IPS DF 19.7 (cell line): ENCODE measurements around the gene ZNF445.
"Not testable (repeated sequence)": the region's sequence is repeated elsewhere in the genome, so short reads cannot be mapped to it uniquely, and the experiment has no call there.

Source experiments
- DNase-seq: peaks from one replicate; pipeline ENCODE4 v3.0.0-alpha.2; 2013; ENCODE audit warnings: low read depth, low spot score

ZNF445 gene

DNA sequence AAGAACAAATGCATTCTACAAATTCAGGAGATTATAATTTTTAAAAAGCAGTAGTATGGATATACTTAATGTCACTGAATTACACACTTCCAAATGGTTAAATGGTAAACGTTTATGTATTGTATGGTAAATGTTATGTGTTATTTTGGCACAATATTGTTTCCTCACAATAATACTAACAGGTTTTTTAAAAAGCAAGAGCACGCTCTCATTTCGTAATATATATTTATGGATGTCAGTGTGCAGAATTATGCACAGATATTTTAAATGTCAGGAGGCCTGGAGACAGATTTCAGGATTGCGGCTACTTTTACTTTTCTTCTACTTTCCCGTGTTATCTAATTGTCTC, 533 bp downstream of the ZNF445 start:
- DNase-seq: no peak

- DNase-seq: no peak
These were observed 1.3 kb downstream of the ZNF445 start for GRCh38 chr3:44476181-44476611.

GRCh38 chr3:44474886-44475285, 2.6 kb downstream of the ZNF445 start:
- DNase-seq: not testable (repeated sequence)

- no peak for DNase-seq
These were observed 7.0 kb downstream of the ZNF445 start for GRCh38 chr3:44470430-44470829.

DNA sequence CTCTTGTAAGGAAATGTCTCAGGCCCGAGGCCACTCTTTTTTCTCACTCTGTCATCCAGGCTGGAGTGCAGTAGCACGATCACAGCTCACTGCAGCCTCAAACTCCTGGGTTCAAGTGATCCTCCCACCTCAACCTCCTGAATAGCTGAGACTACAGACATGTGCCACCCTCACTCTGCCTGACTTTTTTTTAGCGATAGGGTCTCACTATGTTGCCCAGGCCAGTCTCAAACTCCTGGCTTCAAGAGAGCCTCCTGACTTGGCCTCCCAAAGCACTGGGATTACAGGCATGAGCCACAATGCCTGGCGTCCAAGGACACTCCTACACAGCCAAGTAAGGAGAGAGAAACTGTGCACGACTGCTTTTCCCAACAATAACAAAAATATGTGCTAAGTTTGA, 7.6 kb downstream of the ZNF445 start:
- DNase-seq: no peak

DNA sequence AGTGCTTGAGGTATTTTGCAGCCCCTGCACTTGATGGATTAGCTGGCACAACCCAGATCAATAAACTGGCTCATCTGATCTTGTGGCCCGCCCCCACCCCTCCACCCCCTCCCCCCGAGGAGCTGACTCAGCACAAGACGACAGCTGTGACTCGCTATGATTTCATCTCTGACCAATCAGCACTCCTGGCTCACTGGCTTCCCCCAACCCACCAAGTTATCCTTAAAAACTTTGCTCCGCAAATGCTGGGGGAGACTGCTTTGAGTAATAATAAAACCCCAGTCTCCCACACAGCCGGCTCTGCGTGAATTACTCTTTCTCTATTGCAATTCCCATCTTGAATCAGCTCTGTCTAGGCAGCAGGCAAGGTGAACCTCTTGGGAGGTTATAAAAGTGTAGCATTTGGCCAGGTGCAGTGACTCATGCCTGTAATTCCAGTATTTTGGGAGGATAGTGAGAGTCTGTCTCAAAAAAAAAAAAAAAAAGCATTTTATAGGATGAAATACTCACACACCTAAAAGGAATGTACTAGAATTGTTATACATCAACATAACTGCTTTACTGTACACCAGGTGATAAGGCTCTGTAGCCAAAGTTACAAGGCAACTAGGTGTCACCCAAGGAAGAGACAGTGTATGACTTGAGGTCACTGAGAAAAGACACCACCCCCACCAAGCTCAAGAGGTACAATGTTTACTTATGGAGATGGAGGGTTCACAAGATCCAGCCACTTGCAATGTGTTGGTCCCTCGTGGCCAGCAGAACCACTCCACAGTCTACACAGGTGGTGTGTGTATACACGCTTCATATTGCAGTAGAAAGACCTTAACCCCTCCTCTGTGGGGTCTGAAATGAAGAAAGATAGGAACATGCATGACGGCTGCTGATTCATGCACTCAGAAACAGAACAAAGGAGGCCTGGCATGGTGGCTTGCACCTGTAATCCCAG, 8.6 kb downstream of the ZNF445 start:
- DNase-seq: no peak

GRCh38 chr3:44468099-44468537, 9.4 kb downstream of the ZNF445 start:
- DNase-seq: not testable (repeated sequence)

- no peak for DNase-seq
These were observed 10.2 kb downstream of the ZNF445 start for GRCh38 chr3:44467241-44467640.

GRCh38 chr3:44464920-44465319, 12.6 kb downstream of the ZNF445 start:
- not testable (repeated sequence) for DNase-seq

- DNase-seq: no peak
These were observed 13.0 kb downstream of the ZNF445 start for GRCh38 chr3:44464509-44464908.

- not testable (repeated sequence) for DNase-seq
These were observed 17.4 kb downstream of the ZNF445 start for GRCh38 chr3:44460050-44460449.

DNA sequence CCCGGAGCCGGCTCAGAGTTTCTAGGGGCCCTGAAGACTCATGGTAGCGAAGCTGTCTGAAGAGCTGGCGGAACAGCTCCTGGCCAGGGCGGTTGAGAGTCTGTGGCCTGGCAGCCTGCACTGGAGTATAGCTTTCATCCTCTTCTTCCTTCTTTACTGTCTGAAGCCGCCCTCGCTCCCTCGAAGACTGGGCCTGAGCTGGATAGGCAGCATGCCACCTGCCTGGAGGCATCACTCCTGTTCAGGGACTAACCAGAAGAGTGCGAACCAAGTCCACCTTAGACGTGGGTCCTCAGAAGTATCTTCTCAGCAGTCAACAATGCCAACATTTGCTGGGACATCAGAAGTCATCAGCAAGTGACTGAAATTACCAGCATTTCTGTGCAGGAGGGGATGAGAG, 22.2 kb downstream of the ZNF445 start:
- no peak for DNase-seq

DNA sequence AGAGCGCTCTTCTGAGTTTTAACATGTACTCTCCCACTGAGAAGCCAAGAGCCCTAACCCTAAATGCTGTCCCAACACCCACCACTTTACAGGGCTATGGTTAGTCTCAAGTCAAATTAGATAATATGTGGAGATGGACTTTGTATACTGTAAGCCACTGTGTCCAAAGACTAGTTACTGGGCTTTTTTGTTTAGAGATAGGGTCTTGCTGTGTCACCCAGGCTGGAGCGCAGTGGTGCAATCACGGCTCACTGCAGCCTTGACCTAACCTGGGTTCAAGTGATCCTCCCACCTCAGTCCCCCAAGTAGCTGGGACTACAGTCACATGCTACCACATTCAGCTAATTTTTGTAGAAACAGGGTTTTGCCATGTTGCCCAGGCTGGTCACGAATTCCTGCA, 23.2 kb downstream of the ZNF445 start:
- DNase-seq: no peak

GRCh38 chr3:44451441-44451840, 26.0 kb downstream of the ZNF445 start:
- no peak for DNase-seq

GRCh38 chr3:44446929-44447328, 30.5 kb downstream of the ZNF445 start:
- no peak for DNase-seq

- no peak for DNase-seq
These were observed 31.7 kb downstream of the ZNF445 start for GRCh38 chr3:44445786-44446185.

- DNase-seq: no peak
These were observed 32.4 kb downstream of the ZNF445 start for GRCh38 chr3:44444896-44445691.

GRCh38 chr3:44444437-44444836, 33.0 kb downstream of the ZNF445 start:
- DNase-seq: no peak

DNA sequence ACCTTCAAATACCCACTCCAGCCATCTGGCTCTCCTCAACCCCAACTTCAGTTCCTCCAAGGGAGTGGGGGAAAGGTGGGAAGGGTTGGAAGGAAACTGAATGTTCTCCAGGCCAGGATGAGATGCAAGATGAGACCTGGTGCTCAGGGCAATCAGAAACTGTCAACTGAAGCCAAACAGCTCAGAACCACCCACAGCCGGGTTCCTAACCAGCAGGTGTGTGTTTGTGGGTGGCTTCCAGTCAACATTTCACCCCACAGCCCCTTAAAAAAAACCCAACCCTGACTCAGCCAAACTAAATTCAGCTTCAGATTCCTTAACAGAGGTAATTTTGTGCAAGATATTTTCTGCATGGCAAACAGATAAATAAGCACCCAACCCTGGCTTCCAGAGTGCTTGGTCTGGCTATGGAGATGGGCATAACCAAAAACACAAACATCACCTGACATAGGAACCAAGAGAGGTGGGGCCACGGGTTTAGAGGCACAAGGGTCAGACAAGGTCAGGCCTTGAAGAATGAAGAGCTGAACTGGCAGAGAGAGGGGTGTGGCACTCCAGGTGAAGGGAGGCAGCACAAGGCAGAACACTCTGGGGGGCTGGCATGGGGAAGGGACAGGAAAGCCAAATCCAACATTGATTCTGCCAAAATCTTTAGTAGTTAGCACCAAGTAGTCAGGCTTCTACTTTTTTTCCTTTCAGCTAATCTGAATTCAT, 34.7 kb downstream of the ZNF445 start:
- no peak for DNase-seq

GRCh38 chr3:44439499-44440295, 37.8 kb downstream of the ZNF445 start:
- DNase-seq: no peak

GRCh38 chr3:44437800-44438199, 39.7 kb downstream of the ZNF445 start:
- no peak for DNase-seq
